GM19467 (cell line): ENCODE data around the gene LIPN.

Experiments
- ATAC-seq: cut with Tn5 transposase; IDR thresholded peaks from one replicate; pipeline ENCODE4 v1.9.1; 2021; ENCODE audit warnings: mild to moderate bottlenecking, moderate library complexity; ENCODE audit not compliant: unreplicated experiment

Gene LIPN

GRCh38 chr10:88783724-88784123, 23.9 kb downstream of the LIPN start:
- ATAC-seq, result no peak

GRCh38 chr10:88786032-88786770, 26.4 kb downstream of the LIPN start:
- ATAC-seq, result no peak

- no peak for ATAC-seq
These were observed 27.6 kb downstream of the LIPN start for GRCh38 chr10:88787463-88787862.

GRCh38 chr10:88788924-88789323, 29.1 kb downstream of the LIPN start:
- ATAC-seq, result no peak

GRCh38 chr10:88791924-88792323, 32.1 kb downstream of the LIPN start:
- no peak for ATAC-seq

DNA sequence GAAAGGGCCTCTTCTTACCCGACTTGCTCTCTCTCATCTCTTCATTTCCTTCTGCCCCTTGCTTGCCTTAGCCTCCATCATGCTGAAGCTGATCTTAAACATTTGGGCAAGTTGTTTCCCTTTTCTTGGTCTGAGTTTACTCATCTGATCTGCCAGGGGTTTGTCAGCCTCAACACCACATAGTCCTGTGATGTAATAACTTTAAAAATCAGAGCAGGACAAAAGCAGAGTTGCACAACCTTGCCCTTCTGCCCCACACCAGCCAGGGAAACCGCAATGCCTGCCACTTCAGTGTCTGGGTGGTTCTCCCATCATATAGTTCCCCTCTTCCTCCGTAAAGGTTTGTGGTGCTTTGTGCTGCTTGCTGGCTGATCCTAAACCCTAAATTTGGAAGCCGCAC, 32.8 kb downstream of the LIPN start:
- ATAC-seq, result no peak

DNA sequence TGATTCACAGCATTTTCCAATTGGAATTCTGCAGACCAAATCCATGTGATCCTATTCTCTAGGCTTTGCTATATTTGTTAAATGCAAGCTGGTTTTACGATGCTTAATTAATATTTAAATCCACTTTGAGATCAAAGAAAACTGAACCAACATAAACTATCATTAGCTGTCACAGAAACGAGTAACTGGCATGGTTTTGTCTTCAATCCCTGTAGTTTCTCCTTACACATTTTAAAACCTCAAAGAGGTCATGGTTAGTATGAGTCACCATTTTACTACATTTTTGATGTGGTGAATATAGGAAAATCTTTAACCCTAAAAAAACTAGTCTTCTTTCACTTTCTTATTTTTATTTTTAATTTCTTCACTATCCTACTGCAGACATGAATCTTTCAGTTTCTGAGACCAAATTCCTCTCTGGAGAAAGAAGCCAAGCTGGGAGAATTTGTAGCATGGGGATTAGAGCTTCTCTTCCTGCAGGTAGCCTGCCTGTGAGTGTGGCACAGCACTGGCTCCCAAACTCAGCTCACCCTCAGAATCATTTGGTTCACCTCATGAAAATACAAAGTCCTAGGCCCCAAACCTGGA, 34.0 kb downstream of the LIPN start:
- ATAC-seq, result no peak

GRCh38 chr10:88794731-88795130, 34.9 kb downstream of the LIPN start:
- no peak for ATAC-seq

DNA sequence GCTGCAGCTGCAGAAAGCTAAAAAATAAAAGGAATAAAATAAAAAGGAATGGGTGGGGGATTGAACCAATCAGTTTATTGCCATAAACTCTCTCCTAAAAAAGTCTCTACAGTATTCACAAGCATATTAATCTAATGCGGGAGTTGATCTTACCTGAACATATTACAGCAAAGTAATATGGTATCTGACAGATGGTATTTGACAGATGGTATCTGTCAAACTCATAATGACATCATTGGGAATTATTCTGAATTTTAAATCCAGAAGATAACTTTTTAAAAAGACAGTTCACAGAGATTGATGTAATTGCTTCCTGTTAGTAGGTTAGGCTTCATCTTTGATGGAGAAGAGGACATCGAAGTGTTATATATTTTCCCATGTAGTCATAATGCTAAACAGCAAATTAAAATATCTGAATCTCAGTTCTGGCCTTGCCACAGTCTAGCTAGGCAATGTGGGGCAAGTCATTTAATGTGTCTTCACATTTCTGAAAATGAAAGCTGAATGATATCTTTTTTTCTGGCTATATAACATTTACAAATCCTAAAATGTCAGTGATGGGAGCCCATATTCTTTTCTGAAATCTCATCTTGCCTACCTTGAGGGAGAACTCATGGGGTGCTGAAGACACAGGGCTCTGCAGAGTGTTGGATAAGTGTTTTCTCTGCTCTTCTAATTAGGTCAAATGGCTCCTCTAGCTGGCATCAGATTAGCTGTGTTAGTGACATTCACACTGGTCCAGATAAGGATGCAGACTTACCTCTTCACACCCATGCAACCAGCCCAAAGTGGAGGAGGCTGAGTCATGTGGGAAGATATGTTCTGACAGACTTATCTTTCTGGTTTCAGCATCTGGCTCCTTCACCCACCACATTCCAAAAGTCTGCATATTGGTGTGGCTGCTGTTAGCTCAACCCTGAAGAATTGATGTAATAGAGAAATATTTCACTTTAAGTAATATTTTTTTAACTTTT, 40.6 kb downstream of the LIPN start:
- ATAC-seq, result no peak

DNA sequence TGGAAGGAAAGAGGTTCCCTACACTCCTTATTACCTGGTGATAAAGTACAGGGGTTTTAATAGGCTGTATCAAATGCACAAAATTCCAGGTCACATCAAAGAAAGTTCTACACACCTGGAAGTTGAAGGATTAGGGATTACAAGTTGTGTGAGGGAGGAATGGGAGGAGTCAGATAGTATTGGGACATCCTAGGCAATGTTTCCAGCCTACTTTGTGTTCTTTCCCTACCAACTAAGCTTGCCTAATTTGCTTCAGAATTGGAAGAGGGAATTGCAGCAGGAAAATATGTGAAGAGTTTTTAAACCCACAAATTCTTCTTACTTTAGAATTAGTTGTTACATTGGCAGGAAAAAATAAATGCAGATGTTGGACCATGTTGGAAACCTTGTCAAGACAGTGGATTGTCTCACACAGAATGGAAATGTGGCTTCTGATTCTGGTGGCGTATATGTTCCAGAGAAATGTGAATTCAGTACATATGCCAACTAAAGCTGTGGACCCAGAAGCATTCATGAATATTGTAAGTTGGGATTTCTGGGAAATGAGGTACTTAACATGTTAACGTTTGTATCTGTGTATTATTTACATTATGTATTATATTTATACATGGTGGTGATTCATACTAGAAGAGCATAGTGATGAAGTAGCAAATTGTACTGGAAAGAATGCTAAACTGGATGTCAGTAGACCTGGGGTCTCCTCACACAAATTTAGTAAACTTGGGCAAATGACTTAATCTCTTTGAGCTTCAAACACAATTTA, 42.9 kb downstream of the LIPN start, which contains the start of gene LIPM:
TSS of gene LIPM (plus strand) at position 208 of the 763 bp plus-strand sequence. CDS start at position 375, 167 bp downstream.
- ATAC-seq, result no peak

- ATAC-seq, result no peak
These were observed 43.8 kb downstream of the LIPN start for GRCh38 chr10:88803641-88804040.

DNA sequence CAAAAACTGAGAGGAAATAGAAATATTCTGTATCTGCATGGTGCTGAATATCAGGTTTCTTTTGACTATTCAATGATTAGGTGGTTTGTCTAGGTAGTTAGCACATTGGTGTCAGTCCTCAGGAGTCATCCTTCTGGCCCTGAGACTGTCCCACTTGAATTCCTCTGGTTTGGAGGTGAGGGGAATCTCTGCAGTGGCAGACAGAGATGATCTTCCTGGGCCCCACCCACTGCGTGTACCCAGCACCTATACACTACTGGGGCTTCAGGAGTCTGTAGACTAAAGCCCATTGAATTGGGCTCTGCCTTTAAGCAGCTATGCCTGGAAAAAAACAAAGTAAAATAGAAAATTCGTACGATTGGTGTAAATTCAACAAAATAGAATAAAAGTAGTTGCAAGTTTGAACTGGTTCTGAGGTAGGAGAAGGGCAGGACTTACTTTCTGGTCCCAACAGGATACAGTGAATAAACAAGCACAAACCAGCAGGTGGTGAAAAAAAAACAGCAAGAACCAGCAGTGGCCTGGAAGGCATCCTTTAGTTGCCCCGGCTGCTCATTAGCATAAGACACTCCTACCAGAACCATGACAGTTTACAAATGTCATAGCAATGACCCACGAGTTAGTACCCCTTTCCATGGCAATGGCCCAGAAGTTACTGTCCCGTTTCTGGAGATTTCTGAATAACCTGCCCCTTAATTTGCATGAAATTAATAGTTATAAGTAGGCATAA, 44.4 kb downstream of the LIPN start:
- ATAC-seq, result no peak

GRCh38 chr10:88805361-88805760, 45.5 kb downstream of the LIPN start:
- ATAC-seq, result no peak

DNA sequence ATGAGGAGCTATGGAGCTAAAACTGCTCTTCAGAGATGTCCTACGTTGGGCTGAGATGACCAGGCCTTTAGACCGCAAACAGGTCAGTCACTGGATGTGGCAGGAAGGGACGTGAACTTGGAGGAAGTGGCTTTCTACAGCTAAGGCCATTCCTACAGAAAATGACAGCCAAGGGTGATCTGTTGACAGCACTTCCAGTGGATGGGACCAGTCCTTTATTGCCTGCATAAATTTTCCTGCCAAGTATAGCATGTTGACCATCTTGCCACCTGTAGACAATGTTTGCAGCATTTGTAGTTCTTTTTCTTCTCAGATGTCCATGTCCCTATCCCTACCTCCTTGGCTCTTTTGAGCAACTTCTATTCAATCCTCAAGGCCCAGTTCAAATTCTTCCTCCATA, 46.1 kb downstream of the LIPN start:
- ATAC-seq, result no peak

- ATAC-seq, result no peak
These were observed 49.8 kb downstream of the LIPN start for GRCh38 chr10:88809621-88810020.

DNA sequence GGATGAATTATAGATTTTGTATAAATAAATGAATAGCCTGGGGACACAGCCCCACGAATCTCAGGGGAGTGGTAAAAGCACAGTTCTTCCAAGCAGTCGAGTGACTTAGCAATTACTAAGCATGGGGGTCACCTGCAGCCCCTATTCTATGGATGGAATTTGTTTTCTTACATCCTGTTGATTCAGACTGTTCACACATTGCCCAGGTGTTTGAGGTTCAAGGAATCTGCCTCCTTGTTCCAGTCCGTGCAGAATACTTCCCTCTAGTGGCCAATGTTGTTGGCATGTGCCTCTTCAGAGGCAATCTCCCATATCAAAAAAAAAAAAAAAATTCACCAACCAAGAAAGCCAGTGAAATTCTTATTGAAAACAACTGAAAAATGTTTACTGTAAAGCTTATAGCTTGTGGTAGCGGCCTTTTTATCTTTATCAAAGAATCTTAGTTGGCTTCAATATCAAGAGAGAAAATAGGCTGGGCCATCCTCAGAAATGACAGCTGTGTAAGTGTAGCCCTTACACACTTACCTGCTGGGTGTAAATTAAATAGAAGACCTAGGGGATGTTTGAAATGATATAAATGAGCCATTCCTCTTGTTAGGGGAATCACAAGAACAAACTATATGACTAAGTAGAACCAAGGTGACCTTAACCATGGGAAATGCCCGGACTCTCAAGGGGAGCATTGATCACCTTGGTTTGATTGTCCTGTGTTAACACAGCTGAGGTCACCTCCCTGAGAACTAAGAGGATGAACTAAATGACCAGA, 50.6 kb downstream of the LIPN start:
- no peak for ATAC-seq

- no peak for ATAC-seq
These were observed 53.4 kb downstream of the LIPN start for GRCh38 chr10:88813200-88813599.

- ATAC-seq, result no peak
These were observed 59.5 kb downstream of the LIPN start for GRCh38 chr10:88819290-88819689.

DNA sequence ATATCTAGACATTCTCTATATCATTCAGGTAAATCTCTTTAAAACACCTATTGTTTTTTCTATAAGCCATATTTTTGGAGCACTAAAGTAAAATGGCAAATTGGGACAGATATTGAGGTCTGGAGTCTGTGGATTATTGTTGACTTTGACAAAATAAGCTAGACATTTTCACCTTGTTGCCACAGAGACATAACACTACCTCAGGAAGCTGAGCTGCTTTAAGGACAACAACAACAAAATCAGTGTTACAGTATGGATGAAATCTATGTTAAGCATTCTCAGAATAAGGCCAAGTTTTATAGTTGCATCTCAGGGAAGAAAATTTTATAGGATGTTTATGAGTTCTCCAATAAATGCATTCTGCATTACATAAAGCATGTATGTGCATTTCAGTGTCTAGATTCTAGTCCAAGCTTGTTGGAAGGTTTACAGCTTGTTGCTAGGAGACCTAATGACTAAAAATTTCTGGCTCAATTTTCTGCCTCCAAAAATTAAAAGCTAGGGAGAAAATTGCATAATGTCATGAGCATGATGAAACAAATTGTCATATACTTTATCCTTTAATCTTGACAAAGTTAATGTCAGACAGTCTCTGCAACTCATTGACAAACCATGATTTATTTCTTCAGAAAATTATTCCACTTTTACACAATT, 61.1 kb downstream of the LIPN start:
- ATAC-seq, result no peak
